SU-DHL-6 (cell line): ENCODE data around the gene NOVA2.

Source experiments
- CTCF ChIP-seq: fragments of 200-600 bp; sonication (generic); IDR thresholded peaks from one replicate; pipeline ENCODE4 v1.5.1; 2017; ENCODE audit warnings: antibody characterized with exemption, mild to moderate bottlenecking, low read length, moderate library complexity; ENCODE audit not compliant: insufficient read depth, poor library complexity, severe bottlenecking
- EZH2phosphoT487 ChIP-seq: fragments of 200-600 bp; sonication (generic), shearing (Covaris generic); conservative IDR thresholded peaks from 2 replicates; pipeline ENCODE4 v1.6.1; 2018; ENCODE audit warnings: mild to moderate bottlenecking, antibody characterized with exemption, low read length, moderate library complexity, mixed read lengths

- no peak for TF ChIP-seq CTCF
- no peak for TF ChIP-seq EZH2phosphoT487
Measured at GRCh38 chr19:45920458-45920857, 53.2 kb downstream of the NOVA2 start.
